HCEC 1CT (cell line): ENCODE results near the gene SLC5A1.
"Not testable (repeated sequence)": the region's sequence is repeated elsewhere in the genome, so short reads cannot be mapped to it uniquely, and the experiment has no call there.

Source experiments
- DNase-seq: peaks from one replicate; pipeline ENCODE4 v3.0.0-alpha.2; 2017

SLC5A1 gene

DNA sequence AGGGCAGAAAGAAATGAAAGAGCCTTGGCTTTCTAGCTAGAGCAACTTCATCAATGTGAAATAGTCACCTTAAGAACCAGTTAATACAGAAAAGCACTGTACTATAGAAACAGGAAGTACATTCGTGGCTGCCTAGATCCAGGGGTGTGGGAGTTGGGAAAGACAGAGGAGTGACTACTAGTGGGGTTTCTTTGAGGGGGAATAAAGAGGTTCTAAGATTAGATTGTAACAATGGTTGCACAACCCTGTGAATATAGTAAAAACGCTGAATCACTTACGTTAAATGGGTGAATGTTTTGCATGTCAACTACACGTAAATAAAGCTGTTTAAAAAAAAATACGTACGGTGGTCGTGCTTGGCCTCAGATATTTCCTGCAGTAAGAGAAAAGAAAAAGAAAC lies 107.6 kb downstream of the SLC5A1 start:
- DNase-seq, result not testable (repeated sequence)

DNA sequence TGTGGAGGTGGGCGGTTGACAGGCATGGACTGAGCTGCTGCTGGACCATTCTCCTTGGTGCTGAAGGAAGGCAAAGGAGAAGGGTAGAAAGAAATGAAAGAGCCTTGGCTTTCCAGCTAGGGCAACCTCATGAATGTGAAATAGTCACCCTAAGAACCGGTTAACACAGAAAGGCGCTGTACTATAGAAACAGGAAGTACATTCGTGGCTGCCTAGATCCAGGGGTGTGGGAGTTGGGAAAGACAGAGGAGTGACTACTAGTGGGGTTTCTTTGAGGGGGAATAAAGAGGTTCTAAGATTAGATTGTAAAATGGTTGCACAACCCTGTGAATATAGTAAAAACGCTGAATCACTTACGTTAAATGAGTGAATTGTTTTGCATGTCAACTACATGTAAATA lies 108.6 kb downstream of the SLC5A1 start:
- DNase-seq, result not testable (repeated sequence)

DNA sequence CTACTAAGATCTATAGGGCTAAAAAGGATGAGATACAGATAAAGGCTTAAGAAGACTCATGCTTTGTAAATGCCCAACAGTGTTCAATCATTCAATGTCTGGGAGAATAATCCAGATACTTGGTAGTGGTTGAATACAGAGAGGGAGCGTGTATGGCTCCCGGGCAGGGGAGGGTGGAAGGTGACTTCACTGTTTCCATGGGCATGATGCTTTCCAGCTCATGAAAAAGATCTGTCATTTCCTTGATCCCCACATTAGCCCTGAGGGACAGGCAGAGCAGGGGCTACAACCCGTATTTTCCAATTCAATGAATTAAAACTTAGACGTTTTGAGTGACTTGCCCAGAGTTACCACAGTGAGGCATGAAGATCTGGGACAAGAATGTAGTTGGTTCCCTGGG lies 111.7 kb downstream of the SLC5A1 start:
- not testable (repeated sequence) for DNase-seq

DNA sequence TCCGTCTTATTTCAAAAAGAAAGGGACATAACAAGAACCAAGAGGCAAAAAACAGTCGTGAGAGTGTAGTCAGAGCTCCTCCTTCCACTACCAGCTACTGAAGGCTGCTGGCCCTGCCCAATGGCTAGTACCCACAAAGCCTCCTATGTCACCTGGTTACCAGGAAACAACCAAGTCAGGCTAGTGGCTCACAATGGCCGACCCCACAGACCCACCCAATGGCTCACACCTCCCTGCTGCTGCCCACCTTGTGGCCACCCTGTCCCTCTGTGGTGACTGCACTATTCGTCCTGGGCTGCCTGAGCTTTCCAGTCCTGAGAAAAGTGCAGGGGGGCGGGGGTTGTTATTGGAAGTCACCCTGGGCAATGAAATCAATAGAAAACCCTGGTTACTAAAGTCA lies 114.6 kb downstream of the SLC5A1 start:
- DNase-seq, result not testable (repeated sequence)

DNA sequence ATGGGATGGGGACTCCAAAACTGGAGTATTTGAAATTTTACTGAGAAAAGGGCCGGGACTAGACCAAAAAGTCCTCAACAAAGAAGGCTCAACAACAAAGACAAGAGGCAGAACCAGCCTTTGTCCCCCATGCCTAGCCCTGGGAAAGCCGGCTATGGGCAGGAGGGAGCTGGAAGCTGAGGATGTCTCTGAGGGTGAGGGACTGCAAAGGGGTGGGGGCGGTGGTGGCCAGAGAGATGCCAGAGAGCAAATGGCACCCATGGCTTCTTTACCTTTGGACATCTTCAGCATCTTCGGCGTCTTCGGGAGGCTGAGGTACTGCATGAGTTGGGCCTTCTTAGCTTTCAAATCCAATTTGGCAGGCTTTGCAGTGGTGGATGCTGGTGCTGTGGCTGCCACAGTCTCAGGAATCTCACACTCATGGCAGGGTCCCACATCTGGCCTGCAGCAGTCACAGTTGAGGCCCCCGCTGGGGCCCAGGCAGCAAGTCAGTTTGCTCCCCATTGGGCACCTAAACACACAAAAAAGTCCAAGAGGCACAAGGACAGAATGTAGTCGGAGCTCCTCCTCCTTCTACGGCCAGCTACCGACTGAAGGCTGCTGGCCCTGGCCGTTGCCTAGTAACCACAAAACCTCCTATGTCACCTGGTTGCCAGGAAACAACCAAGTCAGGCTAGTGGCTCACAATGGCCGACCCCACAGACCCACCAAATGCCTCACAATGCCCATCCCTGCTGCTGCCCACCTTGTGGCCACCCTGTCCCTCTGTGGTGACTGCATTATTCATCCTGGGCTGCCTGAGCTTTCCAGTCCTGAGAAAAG lies 115.9 kb downstream of the SLC5A1 start, which contains the start of gene C22orf42:
Gene C22orf42 (minus strand): TSS at position 592 of the 822 bp plus-strand sequence. CDS start 88 bp downstream, at position 504.
- DNase-seq, result no peak

DNA sequence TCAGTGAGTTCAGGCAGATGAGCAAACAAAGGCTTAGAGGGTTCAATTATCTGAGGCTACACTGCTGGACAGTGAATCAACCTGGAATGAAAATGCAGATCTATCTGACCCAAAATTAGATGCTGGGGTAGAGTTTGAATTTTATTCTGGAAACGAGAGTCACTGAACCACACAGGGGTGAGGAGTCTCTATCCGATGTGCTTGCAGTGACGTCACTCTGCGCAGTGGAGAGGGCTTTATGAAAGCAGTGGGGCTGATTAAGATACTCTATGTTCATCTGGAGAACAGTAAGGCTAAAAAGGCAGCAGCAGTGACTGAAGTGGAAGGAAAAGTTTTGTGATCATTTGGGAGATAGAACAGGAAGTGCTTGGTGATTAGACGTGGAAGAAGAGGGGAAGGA lies 117.3 kb downstream of the SLC5A1 start:
- not testable (repeated sequence) for DNase-seq
